Erythroblast (primary cell): ENCODE results near the gene SMKR1.

ENCODE experiments used
- GATA1 ChIP-seq: IDR thresholded peaks from 2 replicates; pipeline ENCODE4 v1.6.1; 2011; ENCODE audit warnings: low read depth, mild to moderate bottlenecking, control low read depth, low read length, moderate library complexity
- POLR2A ChIP-seq: IDR thresholded peaks from 2 replicates; pipeline ENCODE4 v1.6.1; 2011; ENCODE audit warnings: mild to moderate bottlenecking, low read length

DNA sequence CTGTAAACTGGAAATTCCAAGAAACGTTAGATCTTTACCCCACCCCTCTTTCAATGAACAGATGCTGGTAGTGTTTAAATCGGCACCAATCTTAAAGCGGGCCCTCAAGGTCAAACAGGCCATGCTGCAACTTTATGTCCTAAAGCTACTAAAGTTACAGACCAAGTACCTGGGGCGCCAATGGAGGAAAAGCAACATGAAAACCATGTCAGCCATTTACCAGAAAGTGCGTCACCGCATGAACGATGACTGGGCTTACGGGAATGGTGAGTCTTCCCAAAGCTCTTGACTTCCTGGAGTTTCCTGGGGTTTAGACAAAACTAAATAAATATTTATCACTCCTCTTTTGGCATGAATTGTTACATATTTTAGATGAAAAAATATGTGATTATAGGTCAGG, 19.6 kb upstream of the SMKR1 start:
- TF ChIP-seq POLR2A (no peak), GATA1 (no peak)
